Lung (tissue), 12 donors: ENCODE data around the gene ABCB6. TPM values are rescaled to one million over a fixed set of nuclear protein-coding genes. Genes with fewer than 3 reads are reported as not detected.

Experiments
- ATAC-seq: fragments of 200-7000 bp; cut with Tn5 transposase; one replicate; pipeline ENCODE4 v1.9.1; 2020; ENCODE audit warnings: moderate number of reproducible peaks; ENCODE audit not compliant: insufficient read depth, low FRiP score
- DNase-seq, 3 donors: peaks; one replicate each; pipeline ENCODE4 v3.0.0-alpha.2; 2013 to 2017
- H3K27ac ChIP-seq, 2 donors: one replicate each; pipeline ENCODE4 v1.5.1; 2013; ENCODE audit warnings: mild to moderate bottlenecking in 2 of 2, moderate library complexity in 2 of 2, control low read depth in 1 of 2, inconsistent platforms in 1 of 2, low read depth in 1 of 2, low read length in 1 of 2
- H3K27me3 ChIP-seq, 3 donors: one replicate each; pipeline ENCODE4 v1.5.1; 2013; ENCODE audit warnings: low read length in 2 of 3; ENCODE audit not compliant: control insufficient read depth in 3 of 3, insufficient read depth in 3 of 3
- H3K36me3 ChIP-seq, 4 donors: one replicate each; pipeline ENCODE4 v1.5.1; 2013; ENCODE audit warnings: low read length in 4 of 4, mild to moderate bottlenecking in 1 of 4, moderate library complexity in 1 of 4; ENCODE audit not compliant: control insufficient read depth in 4 of 4, insufficient read depth in 4 of 4
- H3K4me1 ChIP-seq, 5 donors: one replicate each; pipeline ENCODE4 v1.5.1; 2013; ENCODE audit warnings: low read length in 5 of 5, mild to moderate bottlenecking in 2 of 5, moderate library complexity in 1 of 5; ENCODE audit not compliant: control insufficient read depth in 5 of 5, insufficient read depth in 5 of 5
- H3K4me3 ChIP-seq: one replicate; pipeline ENCODE4 v1.5.1; 2013; ENCODE audit warnings: mild to moderate bottlenecking, control low read depth, moderate library complexity
- H3K9ac ChIP-seq, 2 donors: one replicate each; pipeline ENCODE4 v1.5.1; 2013; ENCODE audit warnings: low read length in 2 of 2, control low read depth in 1 of 2; ENCODE audit not compliant: insufficient read depth in 1 of 2
- H3K9me3 ChIP-seq, 4 donors: one replicate each; pipeline ENCODE4 v1.5.1; 2013; ENCODE audit warnings: low read length in 3 of 4, mild to moderate bottlenecking in 1 of 4, moderate library complexity in 1 of 4; ENCODE audit not compliant: control insufficient read depth in 4 of 4, insufficient read depth in 3 of 4
- WGBS, 2 donors: extraction: QIAGEN DNeasy Blood & Tissue Kit; methylation state at CpG; one replicate each; pipeline ENCODE4 v1.1.7; 2013; 5-methylcytosine and 5-hydroxymethylcytosine counted together
- polyA plus RNA-seq, 2 donors: library from polyadenylated mRNA; stranded (reverse); fragments of 200-250 nt; gene quantifications; one replicate each; pipeline ENCODE4 v1.2.1, GENCODE V29; 2013
- total RNA-seq, 2 donors: library from RNA; depleted of rRNA in 1 of 2; stranded (reverse); fragments of >200 nt in 1 of 2; gene quantifications; one replicate each; pipeline ENCODE4 v1.2.1, GENCODE V29; 2014 to 2021
- TF ChIP-seq, protein P1 (sequence below): IDR thresholded peaks from 2 replicates; pipeline ENCODE4 v1.5.1; 2012; ENCODE audit warnings: mild to moderate bottlenecking; ENCODE audit errors: control extremely low read depth, extremely low read depth
- donor health status: control.
- donor health status: control.
- donor health status: Bipolar disorder and iron deficiency.
- donor health status: healthy.
- donor health status: DM: yes; HTN: yes; CAD: no.

The ABCB6 gene
- total and polyA plus RNA-seq, 4 donors = 17.2 to 49.4 (median 34.0) TPM

GRCh38 chr2:219220652-219221402, 2.1 kb upstream of the ABCB6 start:
- Histone ChIP-seq H3K9me3 (no peaks in the 10 kb centered on the region), H3K4me3 (no peak overlapping the region), H3K4me1 (peaks cover 0 to 26% (median 11%) of the 10 kb centered on the region in 5 donors), H3K9ac (no peak overlapping the region), H3K36me3 (peaks cover 18 to 59% (median 48%) of the 10 kb centered on the region in 4 donors), H3K27ac (no peak overlapping the region), H3K27me3 (no peaks in the 10 kb centered on the region)
- 89 to 90% methylated on average over 19 of the region's 19 CpGs for WGBS, 2 donors
- DNase-seq (no peak), ATAC-seq (no peak)
- TF ChIP-seq, protein P1, sequence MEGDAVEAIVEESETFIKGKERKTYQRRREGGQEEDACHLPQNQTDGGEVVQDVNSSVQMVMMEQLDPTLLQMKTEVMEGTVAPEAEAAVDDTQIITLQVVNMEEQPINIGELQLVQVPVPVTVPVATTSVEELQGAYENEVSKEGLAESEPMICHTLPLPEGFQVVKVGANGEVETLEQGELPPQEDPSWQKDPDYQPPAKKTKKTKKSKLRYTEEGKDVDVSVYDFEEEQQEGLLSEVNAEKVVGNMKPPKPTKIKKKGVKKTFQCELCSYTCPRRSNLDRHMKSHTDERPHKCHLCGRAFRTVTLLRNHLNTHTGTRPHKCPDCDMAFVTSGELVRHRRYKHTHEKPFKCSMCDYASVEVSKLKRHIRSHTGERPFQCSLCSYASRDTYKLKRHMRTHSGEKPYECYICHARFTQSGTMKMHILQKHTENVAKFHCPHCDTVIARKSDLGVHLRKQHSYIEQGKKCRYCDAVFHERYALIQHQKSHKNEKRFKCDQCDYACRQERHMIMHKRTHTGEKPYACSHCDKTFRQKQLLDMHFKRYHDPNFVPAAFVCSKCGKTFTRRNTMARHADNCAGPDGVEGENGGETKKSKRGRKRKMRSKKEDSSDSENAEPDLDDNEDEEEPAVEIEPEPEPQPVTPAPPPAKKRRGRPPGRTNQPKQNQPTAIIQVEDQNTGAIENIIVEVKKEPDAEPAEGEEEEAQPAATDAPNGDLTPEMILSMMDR = no peak

- WGBS, 2 donors = 91 to 94% methylated on average over 18 of the region's 18 CpGs
- peaks cover 13 to 53% (median 44%) of the 10 kb centered on the region in 4 donors for H3K36me3 ChIP-seq
- peak overlapping the region in 1 of 2 donors; percentile 74 for H3K9ac ChIP-seq
- ATAC-seq = no peak
- peaks cover 0 to 26% (median 11%) of the 10 kb centered on the region in 5 donors for H3K4me1 ChIP-seq
- H3K4me3 ChIP-seq = no peak overlapping the region
- TF ChIP-seq, protein P1 = no peak
- H3K27ac ChIP-seq = peak overlapping the region in 1 of 2 donors; percentile 4
- H3K27me3 ChIP-seq = no peaks in the 10 kb centered on the region
- no peaks in the 10 kb centered on the region for H3K9me3 ChIP-seq
- no peak for DNase-seq
These were observed 1.2 kb upstream of the ABCB6 start for GRCh38 chr2:219219784-219220532.

- H3K27ac ChIP-seq = peak overlapping the region; percentile 83 to 87
- peaks cover 8 to 50% (median 47%) of the 10 kb centered on the region in 4 donors for H3K36me3 ChIP-seq
- TF ChIP-seq, protein P1 = no peak
- H3K4me3 ChIP-seq = peak overlapping the region; percentile 44
- WGBS, 2 donors = 0 to 1% methylated on average over 37 of the region's 37 CpGs
- H3K4me1 ChIP-seq = peaks cover 0 to 26% (median 11%) of the 10 kb centered on the region in 5 donors
- peak overlapping the region; percentile 17 to 40 for H3K9ac ChIP-seq
- H3K9me3 ChIP-seq = no peaks in the 10 kb centered on the region
- ATAC-seq = peak; percentile 27
- peak; percentile 69 to 83 (median 80) for DNase-seq
- H3K27me3 ChIP-seq = no peaks in the 10 kb centered on the region
These were observed 484 bp downstream of the ABCB6 start for GRCh38 chr2:219218217-219218731.
